NCI-H2227 (cell line): ENCODE results near the gene DYNAP.

Experiments
- DNase-seq: peaks from one replicate; lab custom pipeline; 2025; ENCODE audit not compliant: unreplicated experiment; lab: John Stamatoyannopoulos, UW

Gene DYNAP, protein sequence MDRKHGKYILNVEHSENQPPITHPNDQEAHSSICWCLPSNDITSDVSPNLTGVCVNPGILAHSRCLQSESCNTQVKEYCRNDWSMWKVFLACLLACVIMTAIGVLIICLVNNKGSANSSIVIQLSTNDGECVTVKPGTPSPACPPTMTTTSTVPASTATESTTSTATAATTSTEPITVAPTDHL

DNA sequence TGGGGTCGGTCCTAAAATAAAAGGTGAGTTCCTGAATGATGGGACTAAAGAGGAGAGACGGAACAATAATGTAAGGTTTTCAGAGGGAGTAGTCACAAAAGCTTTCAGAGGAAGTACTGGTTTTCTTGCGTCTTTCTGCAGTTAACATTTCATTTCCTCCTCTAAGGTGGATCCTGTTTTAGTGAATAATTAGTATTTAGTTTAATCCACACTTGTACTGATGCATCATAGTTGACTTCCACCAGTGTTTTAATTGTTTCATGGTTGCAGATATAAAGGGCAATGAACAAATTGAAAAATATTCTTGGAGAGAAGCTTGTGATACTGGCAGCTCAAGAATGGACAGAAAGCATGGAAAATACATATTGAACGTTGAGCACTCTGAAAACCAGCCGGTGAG lies at the start of gene DYNAP:
DYNAP (plus strand) TSS at position 301 of the 400 bp plus-strand sequence; CDS start at position 339, 38 bp downstream.
- DNase-seq, result no peak

DNA sequence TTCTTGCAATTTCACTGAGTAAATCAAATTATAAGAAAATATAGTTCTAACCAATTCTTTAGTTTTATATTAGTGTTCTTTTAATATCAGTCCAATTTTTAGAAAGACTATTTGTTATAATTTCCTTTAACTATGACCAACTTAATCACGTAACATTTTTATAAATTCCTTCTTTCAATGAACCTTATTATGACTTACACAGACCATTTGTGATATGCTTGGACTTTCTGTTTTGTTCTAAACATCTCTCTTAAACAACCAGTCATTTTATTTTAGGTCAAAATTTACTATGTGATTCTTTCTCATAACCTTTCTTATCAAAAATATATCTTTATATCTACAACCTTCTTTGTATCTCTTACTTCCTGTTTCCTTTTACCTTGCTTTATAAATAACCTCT lies 39.5 kb upstream of the DYNAP start:
- no peak for DNase-seq

DNA sequence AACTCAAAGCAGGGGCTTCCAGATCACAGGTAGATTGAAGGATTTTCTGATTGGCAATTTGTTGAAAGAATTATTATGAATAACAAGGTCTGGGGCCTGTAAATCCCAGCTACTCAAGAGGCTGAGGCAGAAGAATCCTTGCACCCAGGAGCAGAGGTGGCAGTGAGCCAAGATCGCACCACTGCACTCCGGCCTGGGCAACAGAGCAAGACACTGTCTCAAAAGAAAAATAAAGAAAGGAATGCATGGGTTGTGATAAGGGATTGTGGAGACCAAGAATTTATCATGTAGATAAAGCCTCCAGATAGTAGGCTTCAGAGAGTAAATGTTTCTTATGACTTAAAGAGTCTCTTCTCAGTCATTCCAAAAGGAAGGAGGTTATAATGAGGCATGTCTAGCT lies 35.8 kb upstream of the DYNAP start:
- DNase-seq, result no peak

DNA sequence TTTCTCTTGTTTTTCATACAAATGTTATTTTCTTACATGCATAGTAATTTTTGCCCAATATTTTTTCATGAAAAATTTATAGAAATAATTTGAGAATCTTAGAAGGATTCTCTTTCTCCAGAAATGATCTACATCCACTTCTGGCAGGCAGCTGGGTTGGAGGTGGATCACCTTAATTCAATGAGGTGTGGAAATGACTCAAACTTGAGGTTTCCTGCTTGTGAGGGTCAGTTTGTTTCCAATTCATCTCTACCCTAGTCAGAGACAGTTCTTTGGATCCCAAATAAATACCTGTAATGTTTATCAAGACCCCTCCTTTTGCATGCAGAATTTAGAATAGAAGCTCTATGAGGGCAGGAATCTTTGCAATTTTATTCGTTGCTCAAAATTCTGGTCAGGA lies 35.0 kb upstream of the DYNAP start:
- no peak for DNase-seq

DNA sequence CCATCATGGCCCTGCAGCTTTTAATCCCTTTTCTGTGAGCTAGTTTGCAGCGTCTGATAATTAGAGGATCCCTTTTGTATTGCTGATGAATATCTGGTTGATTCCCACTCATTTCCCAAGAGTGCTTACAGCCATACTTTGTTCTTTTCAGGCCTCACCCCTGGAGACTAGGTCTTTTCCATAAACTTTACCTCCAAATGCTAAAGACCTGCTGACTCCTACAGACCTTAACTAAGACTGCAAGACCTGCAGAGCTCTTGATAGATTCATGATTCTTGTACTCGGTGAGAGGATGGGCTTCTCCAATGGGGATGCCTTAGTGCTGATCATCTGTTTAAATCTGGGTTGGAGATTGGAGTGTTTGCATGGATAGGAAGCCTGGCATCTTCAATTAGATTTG lies 33.1 kb upstream of the DYNAP start:
- no peak for DNase-seq

DNA sequence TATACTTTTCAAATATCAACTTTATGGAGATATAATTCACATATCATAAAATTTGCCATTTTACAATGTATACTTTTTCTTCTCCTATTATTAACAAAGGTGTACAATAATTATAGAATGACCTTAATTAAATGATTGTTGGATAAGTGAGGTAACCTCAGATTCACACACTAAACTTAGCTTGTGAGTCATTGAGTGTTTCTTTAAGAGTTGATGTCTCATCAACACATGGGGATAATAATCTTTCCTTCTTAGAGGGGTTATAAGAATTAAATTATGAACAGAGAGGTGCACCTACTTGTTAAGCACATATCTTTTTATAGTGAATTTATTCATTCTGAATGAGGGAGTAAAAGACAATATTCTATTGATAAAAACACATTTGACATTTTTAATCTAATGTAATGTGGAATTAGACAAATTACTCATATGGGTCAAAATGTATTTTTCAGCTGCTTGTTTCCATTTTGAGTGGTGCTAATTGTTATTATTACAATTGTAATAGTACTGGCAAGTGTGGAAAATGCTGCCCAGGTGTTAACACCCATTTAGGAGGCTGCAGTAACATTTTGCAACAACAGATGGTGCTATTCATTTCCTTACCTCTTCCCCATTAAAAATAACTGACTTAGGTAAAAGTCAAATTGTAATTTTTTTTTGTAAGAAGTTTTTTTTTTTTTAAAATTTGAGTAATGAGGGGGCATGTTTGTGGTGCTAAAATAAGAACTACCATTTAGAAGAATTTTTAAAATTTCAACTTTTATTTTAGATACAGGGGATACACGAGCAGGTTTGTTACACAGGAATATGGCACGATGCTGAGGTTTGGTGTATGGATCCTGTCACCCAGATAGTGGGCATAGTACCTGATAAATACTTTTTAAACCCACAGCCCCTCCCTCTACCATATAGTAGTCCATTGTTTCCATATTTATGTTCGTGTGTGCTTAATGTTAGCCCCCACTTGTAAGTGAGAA lies 32.1 kb upstream of the DYNAP start:
- DNase-seq, result peak; percentile 26

DNA sequence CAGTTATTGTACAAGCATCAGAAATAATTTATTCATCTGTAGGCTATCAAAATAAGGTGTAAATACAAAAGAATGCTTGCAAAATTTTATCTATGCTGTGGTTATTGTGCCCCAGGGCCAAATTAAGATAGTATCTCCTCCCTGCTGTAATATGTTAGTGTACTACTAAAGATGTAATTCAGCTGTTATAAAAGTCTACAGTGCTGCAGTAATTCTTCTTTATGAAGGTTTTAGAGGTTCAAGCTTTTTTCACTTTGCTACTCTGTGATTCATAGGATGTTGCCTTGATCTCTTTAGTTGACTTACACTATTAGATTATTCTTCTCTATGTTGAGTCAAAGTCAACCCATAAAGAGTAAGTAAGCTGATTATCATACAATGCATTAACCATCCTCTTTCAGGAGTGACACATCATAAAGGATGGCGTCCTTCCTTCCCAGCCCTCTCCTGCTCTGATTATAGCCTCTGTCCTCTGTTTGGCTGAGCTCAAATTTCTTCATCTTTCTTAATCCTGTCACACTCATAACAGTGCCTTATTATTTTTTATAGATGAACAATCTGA lies 29.3 kb upstream of the DYNAP start:
- DNase-seq, result no peak

DNA sequence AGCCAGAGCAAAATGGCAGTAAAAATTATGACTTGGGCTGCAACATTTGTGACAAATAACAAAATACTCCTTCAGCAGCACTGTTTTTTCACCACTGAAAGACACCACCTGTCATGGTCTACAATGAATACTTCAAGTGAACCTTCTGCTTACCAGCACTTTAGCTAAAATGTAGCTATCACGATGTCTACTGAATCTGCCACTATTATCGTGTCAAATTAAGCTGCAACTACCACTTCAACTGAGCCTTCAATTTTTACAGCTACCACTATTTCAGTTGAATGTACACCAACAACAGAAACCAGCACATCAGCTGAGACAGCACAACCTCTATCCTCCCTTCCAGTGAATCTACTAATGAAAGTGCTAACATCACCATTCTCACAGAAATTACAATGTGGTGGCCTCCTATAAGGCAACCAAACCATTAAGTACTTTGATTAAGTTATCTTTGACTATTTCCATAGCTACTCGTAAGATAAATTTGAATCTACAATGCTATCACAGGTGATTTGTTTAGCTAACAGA lies 10.8 kb upstream of the DYNAP start:
- no peak for DNase-seq

DNA sequence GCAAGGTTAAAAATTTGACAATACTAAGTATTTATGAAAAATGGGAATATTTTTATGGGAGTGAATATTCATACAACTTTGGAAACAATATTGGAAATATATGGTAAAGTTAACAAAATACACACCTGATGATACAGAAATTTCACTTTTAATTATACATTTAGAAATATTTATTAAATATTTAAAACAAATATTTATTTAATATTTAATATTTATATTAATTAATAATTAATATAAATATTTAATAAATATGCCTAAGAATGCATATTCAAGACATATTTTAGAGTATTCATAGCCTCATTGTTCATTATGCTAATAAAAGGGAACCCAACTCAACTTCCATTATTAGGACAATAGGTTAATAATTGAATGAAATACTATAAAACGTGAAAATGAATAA lies 7.0 kb upstream of the DYNAP start:
- no peak for DNase-seq

DNA sequence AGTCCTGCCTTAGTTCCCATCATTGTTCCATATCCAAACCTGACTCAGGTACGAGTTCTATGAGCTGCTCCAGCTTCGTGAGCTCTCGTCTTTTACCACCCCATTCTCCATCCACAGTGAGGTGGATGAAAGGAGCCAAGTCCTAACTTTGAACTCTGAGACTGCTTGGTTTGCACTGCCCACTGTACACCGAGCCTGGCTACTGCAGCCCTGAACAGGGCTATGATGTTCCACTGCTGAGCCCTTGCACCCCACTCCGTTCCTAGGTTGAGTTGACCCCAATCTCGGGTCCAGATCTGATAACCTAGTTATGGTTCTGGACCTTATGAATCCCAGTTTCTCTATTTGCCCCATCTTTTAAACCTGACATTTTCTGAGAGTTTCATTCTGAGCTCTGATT lies 5.3 kb upstream of the DYNAP start:
- no peak for DNase-seq

DNA sequence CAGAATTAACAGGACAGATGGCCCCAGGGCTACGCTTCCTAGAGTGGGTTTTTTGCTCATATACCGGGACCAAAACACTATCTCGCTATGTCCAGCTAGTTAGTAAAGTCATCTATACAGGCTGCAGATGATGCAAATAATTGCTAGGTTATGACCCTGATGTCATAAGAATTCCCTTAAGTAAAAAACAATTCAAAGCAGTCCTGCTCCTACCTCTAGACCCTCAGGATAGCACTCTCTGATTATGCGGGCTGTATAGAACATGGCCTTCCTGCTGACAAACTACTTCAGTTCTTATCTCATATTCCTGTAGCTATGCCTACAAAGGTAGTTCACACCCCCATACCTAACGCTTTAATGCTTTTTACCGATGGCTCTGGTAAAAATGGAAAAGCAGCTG lies 13.2 kb downstream of the DYNAP start:
- DNase-seq, result no peak

DNA sequence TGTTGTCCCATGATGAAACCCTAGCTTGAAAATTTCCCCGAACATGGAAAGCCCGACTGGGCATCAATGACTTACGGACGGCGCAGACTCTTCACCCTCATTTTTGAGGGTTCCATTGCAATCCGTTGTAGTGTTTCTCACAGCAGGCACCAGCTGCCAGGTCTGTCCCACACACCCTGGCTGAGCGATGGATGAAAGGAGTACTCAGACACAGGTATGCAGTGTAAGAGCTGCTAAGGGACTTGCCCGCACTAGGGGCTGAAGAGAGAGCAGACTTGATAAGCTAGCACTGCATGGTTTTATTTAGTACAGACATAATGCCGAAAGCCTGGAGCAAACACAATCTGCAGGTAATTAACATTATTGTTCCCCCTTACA lies 15.8 kb downstream of the DYNAP start:
- no peak for DNase-seq

DNA sequence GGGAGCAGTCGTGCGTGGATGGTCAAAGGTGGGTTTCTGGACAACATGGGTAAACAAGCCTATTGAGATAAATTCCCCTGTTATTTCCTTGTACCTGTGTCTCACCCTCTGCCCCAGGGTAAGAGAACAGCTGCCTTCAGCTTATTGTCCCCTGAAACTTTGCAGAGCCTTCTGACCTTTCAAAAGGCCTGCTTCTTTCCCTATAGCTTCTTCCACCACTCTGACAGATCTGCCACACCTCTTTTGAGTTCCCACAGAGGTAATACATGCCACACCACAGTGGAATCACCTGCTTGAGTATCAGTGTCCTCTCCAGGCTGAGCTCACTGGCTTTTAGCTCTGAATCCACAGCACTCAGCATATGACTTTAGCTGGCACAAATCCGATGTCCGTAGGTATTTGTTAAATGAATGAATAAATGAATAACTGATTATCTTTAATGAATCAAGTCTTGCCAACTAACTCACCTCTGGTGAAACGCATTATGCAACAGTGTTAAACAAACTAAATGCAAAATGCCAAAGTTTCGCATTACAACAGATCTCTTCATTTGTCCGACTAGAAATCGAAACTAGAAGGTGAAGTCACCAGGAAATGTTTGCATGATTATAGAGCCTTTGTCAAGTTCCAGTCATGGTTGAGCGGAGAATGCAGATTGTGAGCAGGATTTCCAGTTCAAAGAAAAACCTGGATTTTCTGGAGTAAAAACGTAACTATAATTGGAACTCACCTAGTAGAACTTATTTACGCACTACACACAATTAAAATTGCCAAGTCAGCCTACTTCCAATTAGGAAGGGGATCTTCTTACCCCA lies 16.4 kb downstream of the DYNAP start:
- no peak for DNase-seq

DNA sequence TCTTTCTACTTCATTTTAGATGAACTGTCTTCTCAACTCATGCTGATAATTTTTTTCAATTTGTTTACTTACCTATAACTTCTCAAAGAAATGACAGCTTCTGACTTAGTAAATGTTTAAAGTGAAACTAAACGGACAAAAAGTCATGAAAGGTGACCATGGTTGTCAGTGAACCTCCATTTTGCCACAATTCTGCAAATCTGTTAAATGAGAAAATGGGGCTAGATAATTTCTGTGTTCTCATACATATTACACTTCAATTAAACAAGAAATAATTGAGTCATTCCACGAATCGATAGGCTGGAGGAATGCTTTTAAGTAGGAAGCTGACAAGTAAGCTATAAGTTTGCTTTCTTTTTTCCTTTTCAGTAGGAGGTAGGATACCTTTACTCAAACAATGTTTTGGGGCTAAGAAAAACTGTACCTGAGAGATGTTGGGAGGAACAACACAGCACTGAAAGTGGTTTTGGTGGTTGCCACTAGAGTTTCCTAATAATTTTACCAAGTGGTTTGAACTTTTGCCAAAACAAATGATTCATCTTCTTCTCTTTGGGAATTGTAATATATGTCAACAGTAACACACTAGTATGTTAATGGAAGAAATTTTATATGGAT lies 17.1 kb downstream of the DYNAP start:
- DNase-seq, result no peak

DNA sequence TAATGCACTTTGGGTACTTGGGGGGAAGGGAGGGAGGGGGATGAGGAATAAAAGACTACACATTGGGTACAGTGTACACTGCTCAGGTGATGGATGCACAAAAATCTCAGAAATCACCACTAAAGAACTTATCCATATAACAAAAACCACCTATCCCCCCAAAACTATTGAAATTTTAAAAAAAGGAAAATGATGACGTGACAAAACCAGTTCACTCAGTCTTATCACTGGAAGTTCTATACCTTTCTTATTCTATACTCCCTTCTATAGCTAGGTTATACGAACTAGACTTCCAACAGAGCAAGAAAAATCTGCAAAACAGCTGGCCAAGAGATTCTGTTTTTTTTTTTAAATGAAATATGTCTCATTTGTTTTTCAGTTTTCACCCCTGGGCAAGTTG lies 20.8 kb downstream of the DYNAP start:
- no peak for DNase-seq

DNA sequence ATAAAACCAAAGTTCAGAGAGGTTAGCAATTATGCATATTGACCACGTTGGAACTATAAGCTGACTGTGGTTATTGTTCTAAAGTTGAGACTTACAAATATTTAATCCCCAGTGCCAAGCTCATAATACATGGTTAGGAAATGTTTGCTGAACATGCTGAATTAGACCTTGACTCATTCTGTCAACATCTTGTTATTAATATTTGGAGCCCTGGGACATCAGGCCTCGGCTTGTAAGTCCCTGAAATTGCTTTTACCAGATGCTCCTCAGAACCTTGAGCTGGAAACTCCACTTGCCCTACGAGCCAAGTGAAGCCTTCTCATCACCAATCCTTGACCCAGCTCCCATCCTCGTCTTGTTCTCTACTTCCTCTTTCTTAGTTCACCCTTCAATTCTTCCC lies 21.2 kb downstream of the DYNAP start:
- no peak for DNase-seq

DNA sequence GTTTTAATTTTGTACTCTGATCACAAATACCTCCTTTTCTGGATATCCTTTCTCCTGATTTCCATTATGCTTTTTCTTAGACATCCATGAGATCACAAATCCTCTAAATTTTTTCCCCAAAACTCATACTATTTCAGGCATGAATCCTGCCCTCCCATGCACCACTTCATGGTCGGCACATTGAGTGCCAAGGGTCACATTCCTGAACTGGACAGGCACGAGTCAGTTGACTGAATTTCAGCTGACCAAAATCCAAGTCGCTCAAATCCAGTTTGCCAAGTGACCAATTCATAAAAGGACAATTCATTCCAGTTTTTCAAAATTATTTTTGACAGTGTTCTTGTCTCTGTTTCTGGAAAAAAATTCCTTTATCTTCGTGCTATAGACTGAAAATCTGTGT lies 22.1 kb downstream of the DYNAP start:
- no peak for DNase-seq

DNA sequence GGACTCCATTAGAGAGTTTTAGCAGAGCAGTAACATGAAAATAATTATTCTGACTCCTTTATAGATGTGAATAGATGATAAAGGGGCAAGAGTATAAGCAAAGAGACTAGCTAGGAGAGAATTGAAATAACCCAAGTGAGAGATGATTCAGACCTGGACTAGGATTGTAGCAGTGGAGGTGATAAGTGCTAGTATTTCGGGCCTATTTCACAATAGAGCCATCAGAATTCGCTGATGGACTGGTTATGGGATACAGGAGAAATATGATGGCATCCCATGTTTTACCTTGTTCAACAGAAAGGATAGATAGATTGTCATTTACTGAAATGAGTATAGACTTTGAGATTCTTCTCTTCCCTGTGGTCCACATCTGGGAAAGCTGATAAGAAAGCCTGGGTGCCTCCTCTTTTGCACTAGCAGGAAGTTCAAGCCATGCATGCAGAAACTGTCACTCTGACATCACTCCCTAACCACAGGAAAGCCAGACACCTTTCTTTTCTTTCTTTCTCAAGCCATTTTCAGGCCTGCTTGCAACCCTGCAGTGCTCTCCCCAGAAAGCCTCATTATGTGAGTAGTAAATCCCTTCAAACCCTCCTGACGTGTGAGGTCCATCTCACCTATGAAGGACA lies 25.3 kb downstream of the DYNAP start:
- no peak for DNase-seq

DNA sequence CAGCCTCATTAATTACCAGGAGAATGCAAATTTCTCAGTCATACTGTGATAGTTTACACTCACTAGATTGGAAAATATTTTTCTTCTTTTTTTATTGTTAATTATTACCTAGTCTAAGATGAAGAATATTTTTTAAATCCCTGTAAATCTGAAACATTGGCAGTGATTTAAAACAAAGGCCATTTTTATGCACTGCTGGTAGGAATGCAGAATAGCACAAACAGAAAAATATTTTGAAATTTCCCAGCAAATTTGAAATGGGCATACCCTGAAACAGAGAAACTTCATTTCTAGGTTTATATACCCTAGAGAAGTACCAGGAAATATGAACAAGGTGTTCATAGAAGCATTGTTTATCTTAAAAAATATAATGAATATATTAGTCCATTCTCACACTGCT lies 31.0 kb downstream of the DYNAP start:
- no peak for DNase-seq

DNA sequence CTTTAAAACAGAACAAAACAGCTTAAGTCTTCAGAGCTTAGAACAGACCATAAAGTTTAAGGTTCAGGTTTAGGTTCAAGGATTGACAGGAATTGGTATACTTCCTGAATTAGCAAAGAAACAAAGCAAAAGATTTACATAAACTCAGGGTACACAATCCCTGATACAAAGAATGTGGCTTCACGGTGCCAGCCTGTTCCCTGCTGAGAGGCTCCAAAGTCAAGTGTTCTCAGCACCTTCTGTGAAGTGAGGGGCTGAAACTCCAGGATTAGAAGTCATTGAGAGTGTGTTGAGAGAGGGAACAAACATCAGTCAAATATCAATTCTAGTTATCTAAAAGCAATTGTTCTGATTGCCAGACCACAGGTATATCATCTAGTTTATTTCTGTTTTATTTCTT lies 35.7 kb downstream of the DYNAP start:
- no peak for DNase-seq
